HL-60 (cell line): ENCODE results near the gene ZBTB45.

Experiments used
- DNase-seq, 2 experiments: peaks; one replicate each; pipeline ENCODE4 v3.0.0-alpha.2; 2010 to 2020; ENCODE audit warnings: low read depth in 1 of 2, low spot score in 1 of 2
- H3K27ac ChIP-seq: fragments of 250-450 bp; sonication (Bioruptor Pico); replicated peaks from 2 replicates; pipeline ENCODE4 v1.5.1; 2020; ENCODE audit warnings: mild to moderate bottlenecking, moderate library complexity
- H3K27me3 ChIP-seq: fragments of 250-450 bp; sonication (Bioruptor Pico); 2 replicates; pipeline ENCODE4 v1.5.1; 2021; ENCODE audit warnings: mild to moderate bottlenecking, moderate library complexity; ENCODE audit not compliant: insufficient read depth, poor library complexity, severe bottlenecking
- H3K4me3 ChIP-seq: replicated peaks from 2 replicates; pipeline ENCODE4 v1.5.1; 2011; ENCODE audit warnings: mild to moderate bottlenecking, control low read depth, low read length; ENCODE audit not compliant: insufficient read depth
- CTCF ChIP-seq: IDR thresholded peaks from one replicate; pipeline ENCODE4 v1.5.1; 2011; ENCODE audit warnings: low read length, control low read depth, inconsistent platforms; ENCODE audit not compliant: insufficient read depth
- GABPA ChIP-seq: IDR thresholded peaks from 2 replicates; pipeline ENCODE4 v1.6.1; 2012; ENCODE audit warnings: low read depth
- POLR2AphosphoS5 ChIP-seq: IDR thresholded peaks from 2 replicates; pipeline ENCODE4 v1.6.1; 2012; ENCODE audit warnings: low read depth
- REST ChIP-seq: IDR thresholded peaks from 2 replicates; pipeline ENCODE4 v1.6.1; 2012; ENCODE audit warnings: low read depth; ENCODE audit not compliant: insufficient replicate concordance
- SPI1 ChIP-seq: IDR thresholded peaks from 2 replicates; pipeline ENCODE4 v1.6.1; 2012; ENCODE audit warnings: low read depth, mild to moderate bottlenecking, borderline replicate concordance

The ZBTB45 gene

GRCh38 chr19:58557221-58558065 is 37.8 kb upstream of the ZBTB45 start:
- no peak for DNase-seq
- no peaks in the 10 kb centered on the region for H3K27me3 ChIP-seq
- no peak for TF ChIP-seq CTCF
- TF ChIP-seq POLR2AphosphoS5, result no peak
- TF ChIP-seq REST, result no peak
- no peak for TF ChIP-seq GABPA
- TF ChIP-seq SPI1, result no peak
- H3K27ac ChIP-seq, result peak overlapping the region; percentile 90
- H3K4me3 ChIP-seq, result peak overlapping the region; percentile 89

- TF ChIP-seq SPI1 (no peak), CTCF (no peak), GABPA (no peak), REST (no peak), POLR2AphosphoS5 (no peak)
- H3K27me3 ChIP-seq, result no peaks in the 10 kb centered on the region
- no peak for DNase-seq
- peak overlapping the region; percentile 90 for H3K27ac ChIP-seq
- H3K4me3 ChIP-seq, result peak overlapping the region; percentile 89
Measured at GRCh38 chr19:58556622-58557220, 37.1 kb upstream of the ZBTB45 start.

- DNase-seq, result no peak
- Histone ChIP-seq H3K27me3 (no peaks in the 10 kb centered on the region), H3K4me3 (no peak overlapping the region), H3K27ac (peak overlapping the region; percentile 90)
- no peak for TF ChIP-seq SPI1
- no peak for TF ChIP-seq POLR2AphosphoS5
- TF ChIP-seq GABPA, result no peak
- TF ChIP-seq CTCF, result no peak
- no peak for TF ChIP-seq REST
Measured at GRCh38 chr19:58555920-58556621, 36.5 kb upstream of the ZBTB45 start.
